NCI-H345 treated with DMSO at 0.1 percent for 48 hours (cell line): ENCODE measurements around the gene QRICH1.

ENCODE experiments used
- DNase-seq: peaks from one replicate; lab custom pipeline; 2025; ENCODE audit not compliant: unreplicated experiment; lab: John Stamatoyannopoulos, UW

The QRICH1 gene, protein sequence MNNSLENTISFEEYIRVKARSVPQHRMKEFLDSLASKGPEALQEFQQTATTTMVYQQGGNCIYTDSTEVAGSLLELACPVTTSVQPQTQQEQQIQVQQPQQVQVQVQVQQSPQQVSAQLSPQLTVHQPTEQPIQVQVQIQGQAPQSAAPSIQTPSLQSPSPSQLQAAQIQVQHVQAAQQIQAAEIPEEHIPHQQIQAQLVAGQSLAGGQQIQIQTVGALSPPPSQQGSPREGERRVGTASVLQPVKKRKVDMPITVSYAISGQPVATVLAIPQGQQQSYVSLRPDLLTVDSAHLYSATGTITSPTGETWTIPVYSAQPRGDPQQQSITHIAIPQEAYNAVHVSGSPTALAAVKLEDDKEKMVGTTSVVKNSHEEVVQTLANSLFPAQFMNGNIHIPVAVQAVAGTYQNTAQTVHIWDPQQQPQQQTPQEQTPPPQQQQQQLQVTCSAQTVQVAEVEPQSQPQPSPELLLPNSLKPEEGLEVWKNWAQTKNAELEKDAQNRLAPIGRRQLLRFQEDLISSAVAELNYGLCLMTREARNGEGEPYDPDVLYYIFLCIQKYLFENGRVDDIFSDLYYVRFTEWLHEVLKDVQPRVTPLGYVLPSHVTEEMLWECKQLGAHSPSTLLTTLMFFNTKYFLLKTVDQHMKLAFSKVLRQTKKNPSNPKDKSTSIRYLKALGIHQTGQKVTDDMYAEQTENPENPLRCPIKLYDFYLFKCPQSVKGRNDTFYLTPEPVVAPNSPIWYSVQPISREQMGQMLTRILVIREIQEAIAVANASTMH

DNA sequence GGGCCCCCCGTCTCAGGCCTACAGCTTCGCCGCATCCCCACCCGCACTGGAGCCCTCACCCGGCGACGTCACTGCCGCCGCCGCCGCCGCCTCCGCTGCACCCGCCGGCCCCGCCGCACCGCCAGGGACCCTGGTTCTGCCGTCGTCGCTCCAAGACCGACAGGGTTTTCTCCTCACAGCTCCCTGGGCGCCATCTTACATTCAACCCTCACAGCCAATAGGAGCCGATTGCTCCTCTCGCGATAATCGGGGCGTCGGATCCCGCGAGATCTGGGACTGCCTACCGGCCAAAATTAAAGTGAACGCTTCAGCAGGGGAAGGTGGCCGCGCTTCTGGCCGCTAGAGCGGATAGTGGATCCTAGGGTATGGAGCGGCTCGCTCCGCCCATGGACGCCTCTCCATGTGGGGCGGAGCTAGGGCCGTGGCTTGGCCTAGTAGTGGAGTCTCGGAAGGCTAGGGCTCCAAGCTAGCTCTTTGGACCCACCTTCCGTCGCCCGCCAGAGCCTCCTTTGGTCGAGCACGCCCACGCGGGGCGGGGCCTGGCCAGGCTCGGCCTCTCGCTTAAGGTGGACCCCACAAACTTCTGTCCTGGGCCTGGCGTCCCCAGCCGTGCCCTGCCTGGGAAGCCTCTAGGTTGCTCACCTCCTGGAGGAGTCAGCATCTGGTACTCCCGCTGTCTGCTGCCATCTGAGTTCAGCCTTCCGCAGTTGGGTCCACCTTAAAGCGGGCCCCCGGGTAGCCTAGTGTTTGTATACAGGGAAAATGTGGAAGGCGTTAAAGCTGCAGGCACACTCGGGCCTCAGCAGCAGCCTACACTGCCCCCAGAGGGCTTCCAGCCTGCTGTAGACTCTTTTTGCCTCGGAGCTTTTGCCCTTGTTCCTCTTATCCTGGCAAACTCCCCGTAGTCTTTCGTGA is at the start of gene QRICH1:
QRICH1 (minus strand) TSS at position 219 of the 915 bp plus-strand sequence. CDS start 17,054 bp downstream, outside the sequence.
- DNase-seq = peak; percentile 91

DNA sequence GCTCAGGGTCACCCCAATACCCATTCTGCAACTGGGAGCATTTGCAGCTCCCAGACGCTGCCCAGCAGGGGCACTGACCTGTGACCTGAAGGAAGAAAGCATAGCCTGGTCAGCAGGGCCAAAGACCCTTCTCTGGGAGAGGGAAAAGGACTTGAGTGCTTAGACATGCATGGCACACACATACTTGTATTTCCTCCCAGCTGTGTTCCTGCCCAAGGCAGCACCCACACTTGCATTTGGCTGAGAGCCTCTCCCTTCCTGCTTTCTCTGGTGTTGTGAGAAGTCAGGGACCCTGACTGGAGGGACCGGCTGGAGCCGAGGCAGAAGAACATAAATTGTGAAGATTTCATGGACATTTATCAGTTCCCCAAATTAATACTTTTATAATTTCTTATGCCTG is 46.2 kb upstream of the QRICH1 start:
- no peak for DNase-seq

DNA sequence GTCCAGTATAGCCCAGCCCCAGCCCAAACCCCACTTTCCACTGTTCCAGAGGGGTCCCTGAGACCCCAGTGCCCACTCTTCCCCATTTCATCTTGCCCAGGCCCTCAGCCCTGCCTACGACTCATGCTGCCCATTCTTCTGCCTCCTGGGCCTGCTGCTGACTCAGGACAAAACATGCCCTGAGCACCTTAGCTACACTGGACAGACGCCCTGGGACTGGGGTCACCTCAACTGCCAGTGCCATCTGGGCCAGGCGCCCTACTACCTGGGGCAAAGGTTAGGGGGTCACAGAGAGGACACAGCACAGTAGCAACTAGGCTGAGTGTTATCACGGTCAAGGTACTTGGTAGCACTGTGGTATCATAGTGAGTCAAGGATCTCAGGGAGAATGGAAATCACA is 41.6 kb upstream of the QRICH1 start:
- DNase-seq = no peak

DNA sequence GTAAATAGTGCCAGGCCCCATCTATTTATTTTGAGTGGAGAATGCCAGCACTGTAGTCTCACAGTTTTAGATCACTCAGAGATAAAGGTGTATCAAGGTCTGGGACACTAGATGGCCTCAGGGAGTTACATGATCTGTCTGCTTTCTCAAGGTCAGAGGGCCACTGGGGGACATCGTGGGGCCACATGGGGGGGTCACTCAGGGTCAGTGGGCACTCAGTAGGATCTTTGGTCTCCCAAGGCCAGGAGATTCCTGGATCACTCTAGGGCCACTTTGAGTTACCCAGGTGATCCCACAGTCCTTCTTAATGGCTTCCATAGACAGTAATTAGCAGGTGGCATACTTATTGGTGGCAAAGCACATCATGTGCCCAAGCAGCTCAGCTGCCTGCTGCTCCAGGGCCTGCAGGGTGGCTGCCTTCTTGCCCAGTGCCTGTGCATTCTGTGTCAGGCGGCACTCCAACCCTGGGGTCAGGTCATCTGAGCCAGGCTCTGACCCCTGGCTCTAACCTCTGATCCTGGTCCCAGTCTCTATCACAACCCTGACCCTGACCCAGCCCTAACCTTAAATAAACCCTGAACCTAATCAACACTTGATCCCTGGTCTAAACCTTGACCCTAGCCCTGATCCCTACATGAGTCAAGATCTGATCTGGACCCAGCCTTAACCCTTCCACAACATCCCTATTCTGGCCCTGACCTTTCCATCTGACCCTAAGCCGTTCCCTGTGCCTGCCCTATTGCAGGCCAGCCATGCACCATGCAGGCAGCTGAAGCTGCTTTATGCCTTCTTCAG is 40.8 kb upstream of the QRICH1 start:
- DNase-seq = no peak

DNA sequence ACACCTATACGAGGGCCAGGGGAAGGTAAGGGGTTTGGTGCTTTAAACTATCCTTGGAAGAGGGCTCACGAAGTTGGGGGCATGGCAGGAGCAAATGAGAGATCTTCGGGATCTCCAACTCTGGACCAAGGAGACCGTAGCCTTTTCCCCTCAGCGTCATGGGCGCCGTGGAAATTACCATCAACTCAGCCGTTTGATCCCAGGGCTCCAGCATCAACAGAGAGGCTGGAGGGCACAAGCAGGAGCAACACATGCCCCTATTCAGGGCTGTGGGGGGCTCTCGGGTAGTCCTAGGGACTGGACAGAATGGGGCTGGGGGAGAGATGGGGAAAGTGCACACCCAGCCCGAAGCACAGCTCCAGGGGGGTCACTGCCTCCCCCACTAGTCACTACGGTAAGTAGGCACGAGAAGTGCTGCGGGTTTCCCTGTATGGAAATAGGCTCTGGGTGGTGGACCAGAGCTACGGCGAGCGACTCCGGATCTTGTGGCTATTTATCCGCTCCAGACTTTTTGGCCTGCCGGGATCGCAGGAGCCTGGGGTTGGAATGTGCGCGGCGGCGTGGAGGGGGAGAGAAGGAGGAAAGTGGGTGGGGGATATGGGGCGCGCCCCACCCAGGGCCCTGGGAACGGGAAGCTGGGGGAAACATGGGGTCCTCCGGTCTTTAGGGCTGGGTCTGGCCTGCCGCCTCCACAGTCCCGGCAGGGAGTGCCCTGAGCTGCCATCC is 39.5 kb upstream of the QRICH1 start:
- peak; percentile 27 for DNase-seq

DNA sequence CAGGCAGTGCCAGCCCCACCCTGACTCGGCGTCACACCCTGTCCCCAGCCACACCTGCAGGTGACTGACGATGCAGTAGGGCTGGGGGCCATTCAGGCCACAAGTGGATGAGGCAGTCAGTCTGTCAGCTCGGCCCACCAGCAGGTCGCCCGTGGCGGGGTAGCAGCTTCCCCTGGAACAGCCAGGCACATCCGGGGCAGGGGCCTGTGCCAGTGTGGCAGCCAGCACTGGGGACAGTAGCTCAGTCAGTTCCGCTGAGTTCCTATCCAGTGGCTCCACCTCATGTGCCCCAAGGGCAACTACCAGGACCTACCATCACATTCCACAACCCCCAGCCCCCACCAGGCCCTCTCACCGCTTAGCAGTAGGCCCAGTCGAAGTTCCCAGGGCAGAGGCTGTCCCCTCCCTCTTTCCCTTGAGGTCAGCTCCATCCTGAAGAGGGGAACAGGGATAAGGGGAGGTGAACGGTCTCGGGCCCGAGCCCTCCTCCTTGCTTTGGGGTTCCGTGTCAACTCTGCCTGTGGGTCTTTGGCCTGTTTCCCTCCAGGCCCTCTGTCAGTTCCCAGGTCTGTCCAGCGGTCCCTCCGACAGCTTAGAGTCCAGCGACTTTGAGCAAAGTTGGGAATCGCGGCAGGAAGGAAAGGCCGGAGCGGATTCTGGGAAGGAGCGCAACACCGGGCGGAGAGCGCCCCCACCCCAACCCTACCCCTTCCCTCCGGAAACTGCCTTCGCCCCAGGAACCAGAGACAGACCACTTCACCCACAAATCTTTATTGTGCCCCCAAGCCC is 38.8 kb upstream of the QRICH1 start, which contains the start of gene LAMB2:
LAMB2 (minus strand) TSS at position 614 of the 789 bp plus-strand sequence; CDS start at position 431, 183 bp downstream.
- DNase-seq = no peak

DNA sequence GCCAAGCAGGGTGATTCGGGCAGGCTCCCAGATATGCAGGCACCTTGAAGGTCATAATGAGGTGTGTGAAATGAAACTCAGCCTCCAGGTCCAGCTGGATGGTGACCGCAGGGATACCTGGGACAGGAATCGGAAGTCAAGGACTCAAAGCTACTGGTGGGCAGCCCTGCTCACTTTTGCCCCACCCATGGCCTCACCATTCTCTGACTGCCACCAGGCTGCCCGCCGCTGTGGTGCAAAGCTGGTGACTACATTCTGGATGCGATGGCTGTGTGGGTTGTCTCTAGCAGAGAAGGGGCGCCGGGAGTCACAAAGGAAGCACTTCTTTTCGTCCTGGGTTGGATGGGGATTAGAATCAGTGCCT is 38.2 kb upstream of the QRICH1 start:
- DNase-seq = no peak

DNA sequence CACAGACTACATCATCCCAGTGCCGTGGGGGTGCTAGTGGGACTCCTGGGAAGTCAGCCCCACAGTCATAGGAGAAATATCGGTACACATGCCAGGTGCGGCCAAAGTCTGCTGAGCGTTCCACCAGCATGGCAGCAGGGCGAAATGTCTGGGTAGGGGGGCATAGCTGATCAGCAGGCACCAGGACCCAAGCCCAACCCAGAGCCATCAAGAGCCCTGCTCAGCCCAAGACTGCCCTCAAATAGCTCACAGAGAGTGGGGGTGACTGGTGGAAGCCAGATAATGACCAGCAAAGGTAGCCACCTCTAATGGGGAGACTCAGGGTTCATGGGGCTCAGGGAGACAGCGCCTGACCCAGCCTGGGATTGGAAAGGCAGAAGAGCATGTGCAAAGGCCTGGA is 37.7 kb upstream of the QRICH1 start:
- no peak for DNase-seq

DNA sequence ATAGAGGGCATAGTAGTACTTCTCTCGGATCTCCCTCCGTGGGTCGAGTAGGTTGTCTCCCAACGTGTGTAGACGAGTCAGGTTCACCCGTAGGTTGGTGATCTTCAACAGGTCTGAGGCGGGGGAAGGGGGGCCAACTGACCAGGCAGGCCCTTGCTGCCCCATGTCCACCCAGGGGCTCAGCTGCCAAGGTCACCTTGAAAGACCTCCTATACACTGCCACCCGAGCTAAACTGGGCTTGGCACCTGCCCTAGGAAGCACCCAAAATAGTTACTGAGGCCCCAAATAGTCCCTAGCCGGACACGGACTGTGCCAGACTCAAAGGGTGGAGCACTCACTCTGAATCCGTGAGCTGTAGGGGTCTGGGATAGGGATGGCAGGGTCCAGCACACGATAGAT is 37.2 kb upstream of the QRICH1 start:
- DNase-seq = no peak

DNA sequence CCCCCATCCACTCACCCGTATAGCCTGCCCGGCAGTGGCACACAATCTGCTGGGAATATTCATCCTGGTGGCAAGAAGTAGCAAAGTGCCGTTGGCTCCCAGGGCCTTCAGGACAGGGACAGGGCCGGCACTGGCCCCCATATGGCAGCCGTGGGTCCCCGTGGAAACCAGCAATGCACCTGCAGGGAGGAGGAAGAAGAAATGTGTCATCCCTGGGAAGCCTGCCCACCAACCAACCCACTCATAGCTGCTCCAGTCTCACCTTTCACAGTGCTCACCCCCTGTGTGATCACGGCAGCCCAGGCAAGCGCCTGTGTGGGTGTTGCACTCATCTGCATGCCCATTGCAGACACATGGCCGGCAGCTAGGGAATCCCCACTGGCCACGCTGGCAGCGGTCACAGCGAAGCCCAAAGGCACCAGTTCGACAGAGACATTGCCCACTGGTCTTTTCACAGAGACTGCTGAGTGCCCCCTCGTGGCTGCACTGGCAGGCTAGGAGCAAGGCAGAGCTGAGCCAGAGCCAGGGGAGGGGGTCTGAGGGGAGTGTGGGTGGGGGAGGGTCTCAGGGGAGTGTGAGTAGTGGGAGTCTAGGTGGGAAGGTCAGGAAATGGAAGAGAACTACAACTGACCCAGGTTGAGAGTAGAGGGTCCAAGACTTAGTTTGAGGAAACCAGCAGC is 31.3 kb upstream of the QRICH1 start:
- DNase-seq = no peak

DNA sequence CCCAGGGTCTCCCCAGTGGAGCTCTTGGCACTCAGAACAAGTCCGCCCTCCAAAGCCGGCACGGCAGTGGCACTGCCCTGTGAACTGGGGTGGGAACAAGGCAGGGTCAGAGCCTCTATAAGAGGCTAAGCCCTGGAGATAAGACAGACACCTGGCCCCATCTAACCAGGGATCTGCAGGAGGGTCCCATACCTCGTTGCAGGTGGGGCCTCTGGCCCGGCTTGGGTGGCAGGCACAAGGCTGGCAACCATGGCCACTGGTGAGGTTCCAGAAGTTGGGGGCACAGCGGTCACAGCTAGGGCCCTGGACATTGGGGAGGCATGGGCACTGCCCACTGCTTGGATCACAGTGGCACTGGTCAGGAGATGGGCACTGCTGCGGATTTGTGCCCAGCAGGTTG is 30.3 kb upstream of the QRICH1 start:
- no peak for DNase-seq

DNA sequence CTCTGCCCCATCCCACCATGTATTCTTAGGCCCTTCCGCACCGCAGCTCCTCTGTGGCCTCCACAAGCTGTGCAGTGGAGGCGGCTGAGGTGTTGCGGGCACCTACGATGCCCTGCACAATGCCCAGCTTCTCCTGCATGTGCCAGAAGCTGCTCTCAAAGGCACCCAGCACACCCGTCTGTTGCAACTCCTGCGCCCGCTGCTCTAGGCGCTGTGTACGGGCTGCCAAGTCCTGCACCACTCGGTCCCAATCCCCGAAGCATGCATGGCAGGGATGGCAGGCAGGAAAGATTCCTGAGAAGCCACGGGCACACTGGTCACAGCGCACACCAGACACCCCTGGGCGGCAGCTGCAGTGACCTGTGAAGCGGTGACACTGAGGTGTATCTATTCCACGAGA is 29.8 kb upstream of the QRICH1 start:
- no peak for DNase-seq

DNA sequence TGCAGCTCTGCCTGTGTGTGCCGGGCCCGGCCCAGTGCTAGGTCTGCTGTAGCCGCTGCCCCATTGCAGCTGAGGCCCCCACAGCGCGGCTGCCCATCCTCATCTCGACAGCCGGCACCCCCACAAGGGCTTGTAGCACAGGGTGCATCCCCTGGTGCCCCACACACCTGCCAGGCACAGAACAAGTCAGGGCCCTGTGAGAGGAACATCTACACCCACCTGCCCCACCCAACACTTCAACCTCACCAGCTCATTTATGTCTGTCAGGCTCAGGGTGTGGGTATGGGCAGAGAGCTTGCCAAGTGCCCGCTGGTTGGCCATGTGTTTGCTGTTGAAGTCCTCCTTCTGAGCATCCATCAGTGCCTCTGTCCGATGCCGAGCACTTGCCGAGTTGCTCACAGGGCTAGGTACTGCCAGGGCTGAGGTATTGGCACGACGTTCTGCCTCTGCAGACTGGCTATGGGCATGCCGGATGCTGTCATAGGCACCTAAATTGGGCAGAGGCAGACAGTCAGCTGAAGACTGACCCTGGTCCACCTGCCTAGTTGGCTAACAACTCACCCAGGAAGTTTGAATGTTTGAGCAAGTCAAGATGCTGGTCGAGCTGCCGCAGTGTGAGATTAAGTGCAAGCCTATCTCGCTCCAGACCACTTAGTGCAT is 29.1 kb upstream of the QRICH1 start:
- no peak for DNase-seq

DNA sequence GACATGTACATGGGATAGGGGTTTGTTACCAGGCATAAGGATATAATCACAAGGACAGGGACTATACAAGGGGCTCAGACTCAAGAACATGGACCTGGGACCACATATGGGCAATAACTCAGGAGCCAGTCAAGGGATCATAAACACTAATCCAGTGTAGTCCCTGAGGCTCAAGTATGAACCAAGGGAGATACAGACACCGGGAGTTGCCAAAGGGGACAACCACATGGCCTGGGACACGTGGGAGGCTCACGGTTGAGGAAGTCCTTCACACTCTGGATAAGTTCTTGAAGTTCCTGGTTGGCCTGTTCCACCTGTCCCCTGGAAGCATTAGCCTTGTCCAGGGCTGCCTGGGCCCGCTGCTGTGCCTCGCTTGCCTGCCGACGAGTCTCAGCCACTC is 28.6 kb upstream of the QRICH1 start:
- no peak for DNase-seq

DNA sequence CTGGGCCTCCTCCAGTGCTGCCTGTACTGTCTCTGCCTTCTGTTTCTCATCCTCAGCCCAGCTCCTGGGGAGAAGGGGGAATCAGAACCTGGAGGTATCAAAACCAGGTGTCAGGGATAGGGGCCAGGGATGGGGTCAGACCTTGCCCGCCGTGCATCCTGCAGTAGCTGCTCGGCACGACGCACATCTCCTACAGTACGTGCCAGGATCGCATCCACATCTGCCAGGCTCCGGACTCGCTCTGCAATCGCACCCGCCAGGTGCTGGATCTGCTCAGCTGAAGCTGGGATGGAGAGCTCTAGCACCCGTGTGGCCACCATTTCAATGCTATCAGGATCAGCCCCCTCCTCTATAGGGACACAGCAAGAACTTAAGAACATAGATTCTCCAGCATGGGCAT is 28.2 kb upstream of the QRICH1 start:
- DNase-seq = no peak

DNA sequence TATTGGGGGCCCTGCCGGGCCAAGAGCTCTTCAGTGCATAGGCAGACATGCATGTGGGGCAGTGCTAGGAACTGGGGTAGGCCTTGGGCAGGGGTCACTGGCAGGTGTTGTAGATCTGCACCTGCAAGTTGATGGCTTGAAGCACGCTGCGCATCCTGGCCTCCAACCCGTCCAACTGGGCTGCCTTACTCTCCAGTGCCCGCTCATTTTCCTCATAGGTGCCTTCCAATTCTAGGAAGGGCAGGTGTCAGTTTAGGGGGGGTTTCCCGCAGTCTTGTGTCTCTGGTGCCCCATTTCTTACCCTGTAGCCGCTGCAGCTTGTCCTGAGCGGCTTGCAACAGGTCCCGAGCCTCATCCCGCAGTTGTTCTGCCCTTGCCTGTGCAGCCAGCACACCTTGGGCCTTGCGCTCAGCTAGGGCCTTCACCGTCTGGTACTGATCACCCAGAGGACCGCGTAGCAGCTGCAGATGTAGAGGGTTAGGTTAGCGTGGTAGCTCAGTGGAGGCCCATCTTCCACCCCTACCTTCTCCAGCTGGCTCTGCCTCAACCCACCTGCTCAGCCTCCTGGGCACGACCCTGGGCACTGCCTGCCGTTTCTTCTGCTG is 27.4 kb upstream of the QRICH1 start:
- DNase-seq = no peak

DNA sequence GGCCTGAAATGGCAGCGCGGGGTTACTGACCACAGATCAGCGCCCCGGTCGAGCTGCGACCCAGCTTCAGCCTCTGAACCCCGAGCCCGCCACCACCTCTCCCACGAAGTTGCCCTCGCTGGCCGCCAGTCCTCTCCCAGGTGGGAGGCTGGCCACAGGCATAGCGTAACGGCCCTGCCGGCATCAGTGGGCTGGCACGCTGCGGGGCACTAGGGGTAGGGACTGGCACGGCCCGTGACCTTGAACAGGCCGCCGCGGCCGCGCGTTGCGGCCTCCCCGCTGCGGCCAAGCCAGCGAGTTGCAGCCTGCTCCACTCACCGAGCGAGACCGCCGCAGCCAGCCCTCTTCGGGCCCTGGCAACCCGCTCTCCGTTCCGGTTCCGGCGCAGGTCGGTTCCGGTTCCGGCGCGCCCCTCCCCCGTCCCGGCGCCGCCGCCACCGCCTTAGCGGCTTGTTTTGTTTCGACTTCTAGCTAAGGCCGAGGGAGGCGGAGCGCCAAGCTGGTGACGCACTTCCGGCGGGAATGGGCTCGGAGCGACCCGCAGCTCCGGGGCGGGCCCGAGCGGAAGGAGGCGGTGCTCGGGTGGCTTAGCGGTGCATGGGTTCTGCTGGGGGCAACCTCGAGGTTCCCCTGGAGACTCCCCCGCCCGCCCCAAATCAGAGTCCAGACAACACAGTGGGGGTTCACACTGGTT is 26.7 kb upstream of the QRICH1 start, which contains the start of gene USP19:
USP19 (minus strand) TSS at position 386 of the 694 bp plus-strand sequence. CDS start 1,678 bp downstream, outside the sequence.
- DNase-seq = peak; percentile 55
